Uterus (tissue), 2 donors: ENCODE measurements around the gene ADIPOR2.

Source experiments
- POLR2A ChIP-seq, 2 donors: fragments of 450-650 bp; IDR thresholded peaks; one replicate each; pipeline ENCODE4 v1.6.1; 2016; ENCODE audit warnings: antibody characterized with exemption in 2 of 2, mild to moderate bottlenecking in 1 of 2, moderate library complexity in 1 of 2
- TF ChIP-seq, protein P1 (sequence below), 4 experiments: fragments of 200-600 bp in 2 of 4; fragments of 450-650 bp in 2 of 4; sonication (generic) in 2 of 4; IDR thresholded peaks; one replicate each; pipeline ENCODE4 v1.5.1; 2016 to 2019; ENCODE audit warnings: antibody characterized with exemption in 4 of 4, mild to moderate bottlenecking in 2 of 4, moderate library complexity in 1 of 4

DNA sequence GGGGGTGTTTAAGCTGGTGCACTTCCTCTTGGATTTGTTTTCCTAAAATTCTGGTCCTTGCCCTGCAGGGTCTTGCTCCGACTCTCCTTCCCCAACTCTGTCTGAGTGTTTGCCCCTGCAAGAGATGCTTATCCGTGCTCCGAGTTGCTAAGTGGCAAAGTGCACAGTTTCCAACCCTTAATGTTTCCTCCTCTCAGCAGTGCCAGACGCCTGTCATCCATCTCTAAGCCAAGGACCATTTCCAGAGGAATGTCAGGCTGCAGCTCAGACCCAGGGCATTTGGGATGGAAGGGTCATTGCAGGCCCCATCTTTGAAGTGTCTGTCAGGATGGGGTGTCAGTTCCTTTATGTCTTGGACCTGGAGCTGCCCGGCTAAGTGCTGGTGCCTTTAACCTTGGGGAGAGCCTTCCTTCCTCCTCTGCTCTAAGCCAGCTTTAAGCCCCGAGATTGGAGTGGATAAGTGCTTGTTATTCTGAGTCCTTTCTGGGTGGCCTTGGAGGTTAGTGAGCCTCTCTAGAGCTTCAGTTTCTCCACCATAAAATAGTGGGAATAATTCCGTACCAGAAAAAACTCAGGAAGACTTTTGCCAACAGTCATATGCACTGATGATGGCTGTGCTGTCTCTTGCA is 46.9 kb upstream of the ADIPOR2 start:
- no peak for TF ChIP-seq POLR2A (IDR thresholded peaks at IDR 0.05)
- TF ChIP-seq, protein P1, sequence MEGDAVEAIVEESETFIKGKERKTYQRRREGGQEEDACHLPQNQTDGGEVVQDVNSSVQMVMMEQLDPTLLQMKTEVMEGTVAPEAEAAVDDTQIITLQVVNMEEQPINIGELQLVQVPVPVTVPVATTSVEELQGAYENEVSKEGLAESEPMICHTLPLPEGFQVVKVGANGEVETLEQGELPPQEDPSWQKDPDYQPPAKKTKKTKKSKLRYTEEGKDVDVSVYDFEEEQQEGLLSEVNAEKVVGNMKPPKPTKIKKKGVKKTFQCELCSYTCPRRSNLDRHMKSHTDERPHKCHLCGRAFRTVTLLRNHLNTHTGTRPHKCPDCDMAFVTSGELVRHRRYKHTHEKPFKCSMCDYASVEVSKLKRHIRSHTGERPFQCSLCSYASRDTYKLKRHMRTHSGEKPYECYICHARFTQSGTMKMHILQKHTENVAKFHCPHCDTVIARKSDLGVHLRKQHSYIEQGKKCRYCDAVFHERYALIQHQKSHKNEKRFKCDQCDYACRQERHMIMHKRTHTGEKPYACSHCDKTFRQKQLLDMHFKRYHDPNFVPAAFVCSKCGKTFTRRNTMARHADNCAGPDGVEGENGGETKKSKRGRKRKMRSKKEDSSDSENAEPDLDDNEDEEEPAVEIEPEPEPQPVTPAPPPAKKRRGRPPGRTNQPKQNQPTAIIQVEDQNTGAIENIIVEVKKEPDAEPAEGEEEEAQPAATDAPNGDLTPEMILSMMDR (IDR thresholded peaks at IDR 0.05), result no peak
